Testis (tissue), 2 donors: Measurements from ENCODE around the gene EXTL2.

Experiments used
- POLR2A ChIP-seq: fragments of 450-650 bp; IDR thresholded peaks from one replicate; pipeline ENCODE4 v1.6.1; 2017; ENCODE audit warnings: antibody characterized with exemption, mild to moderate bottlenecking, moderate library complexity
- TF ChIP-seq, protein P1 (sequence below), 3 experiments: fragments of 450-650 bp in 2 of 3; fragments of 200-600 bp in 1 of 3; sonication (generic) in 1 of 3; IDR thresholded peaks; one replicate each; pipeline ENCODE4 v1.5.1; 2016 to 2019; ENCODE audit warnings: antibody characterized with exemption in 3 of 3, mild to moderate bottlenecking in 2 of 3, moderate library complexity in 1 of 3

DNA sequence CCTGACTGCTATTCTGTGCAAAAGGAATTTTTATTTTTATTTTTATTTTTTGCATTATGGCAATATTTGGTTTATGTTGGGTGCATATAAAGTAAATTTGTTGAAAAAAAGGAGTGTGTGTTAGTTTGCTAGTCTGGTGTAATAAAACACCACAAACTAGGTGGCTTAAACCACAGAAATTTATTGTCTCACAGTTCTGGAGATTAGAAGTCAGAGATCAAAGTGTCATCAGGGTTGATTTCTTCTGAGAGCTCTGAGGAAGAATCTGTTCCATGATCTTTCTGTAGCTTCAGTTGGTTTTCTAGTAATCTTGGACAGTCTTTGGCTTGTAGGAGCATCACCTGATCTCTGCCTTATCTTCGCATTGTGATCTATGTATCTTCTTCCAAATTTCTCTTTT, 7.7 kb upstream of the EXTL2 start:
- TF ChIP-seq, protein P1, sequence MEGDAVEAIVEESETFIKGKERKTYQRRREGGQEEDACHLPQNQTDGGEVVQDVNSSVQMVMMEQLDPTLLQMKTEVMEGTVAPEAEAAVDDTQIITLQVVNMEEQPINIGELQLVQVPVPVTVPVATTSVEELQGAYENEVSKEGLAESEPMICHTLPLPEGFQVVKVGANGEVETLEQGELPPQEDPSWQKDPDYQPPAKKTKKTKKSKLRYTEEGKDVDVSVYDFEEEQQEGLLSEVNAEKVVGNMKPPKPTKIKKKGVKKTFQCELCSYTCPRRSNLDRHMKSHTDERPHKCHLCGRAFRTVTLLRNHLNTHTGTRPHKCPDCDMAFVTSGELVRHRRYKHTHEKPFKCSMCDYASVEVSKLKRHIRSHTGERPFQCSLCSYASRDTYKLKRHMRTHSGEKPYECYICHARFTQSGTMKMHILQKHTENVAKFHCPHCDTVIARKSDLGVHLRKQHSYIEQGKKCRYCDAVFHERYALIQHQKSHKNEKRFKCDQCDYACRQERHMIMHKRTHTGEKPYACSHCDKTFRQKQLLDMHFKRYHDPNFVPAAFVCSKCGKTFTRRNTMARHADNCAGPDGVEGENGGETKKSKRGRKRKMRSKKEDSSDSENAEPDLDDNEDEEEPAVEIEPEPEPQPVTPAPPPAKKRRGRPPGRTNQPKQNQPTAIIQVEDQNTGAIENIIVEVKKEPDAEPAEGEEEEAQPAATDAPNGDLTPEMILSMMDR (IDR thresholded peaks at IDR 0.05), result no peak
- no peak for TF ChIP-seq POLR2A
